Measurements from ENCODE around the gene SDF2.

SDF2 gene

GRCh38 chr17:28599311-28600184 lies 62.2 kb downstream of the SDF2 start:
- peak overlapping the region; percentile 94 for H3K4me3 ChIP-seq (ENCODE audit: low read depth, low read length)
- TF ChIP-seq CTCF (IDR thresholded peaks at IDR 0.05; ENCODE audit: control insufficient read depth, extremely low read depth, insufficient read depth): no peak
- peak; percentile 51 for DNase-seq (ENCODE audit: low read depth)

- peak within 1 kb of the TSS; percentile 94 for H3K4me3 ChIP-seq (ENCODE audit: low read depth, low read length)
- peak; percentile 71 for DNase-seq (ENCODE audit: low read depth)
- no peak for TF ChIP-seq CTCF (IDR thresholded peaks at IDR 0.05; ENCODE audit: control insufficient read depth, extremely low read depth, insufficient read depth)
Observed at GRCh38 chr17:28598799-28599310, 62.9 kb downstream of the SDF2 start, which contains the start of gene SPAG5. Gene SPAG5, minus strand, starts transcription at chr17:28599025. Its CDS starts 79 bp downstream, at chr17:28598946.

- H3K4me3 ChIP-seq (ENCODE audit: low read depth, low read length): peak overlapping the region; percentile 94
- no peak for DNase-seq (ENCODE audit: low read depth)
- TF ChIP-seq CTCF (IDR thresholded peaks at IDR 0.05; ENCODE audit: control insufficient read depth, extremely low read depth, insufficient read depth): no peak
Observed at GRCh38 chr17:28598389-28598788, 63.3 kb downstream of the SDF2 start.
